SHP77 (cell line): Measurements from ENCODE around the gene SH3TC1.
A peak's percentile ranks its signal among the peaks of the same experiment; 100 is the strongest.

ENCODE experiments used
- DNase-seq, 2 experiments: peaks; one replicate each; lab custom pipeline; 2025; lab: John Stamatoyannopoulos, UW

The SH3TC1 gene

GRCh38 chr4:8262637-8263322 is 63.7 kb downstream of the SH3TC1 start:
- no peak for DNase-seq

GRCh38 chr4:8263397-8263796 is 64.3 kb downstream of the SH3TC1 start:
- DNase-seq = no peak

GRCh38 chr4:8264106-8264505 is 65.0 kb downstream of the SH3TC1 start:
- DNase-seq = no peak

- no peak for DNase-seq
These were observed 66.3 kb downstream of the SH3TC1 start for GRCh38 chr4:8265171-8265929.

- DNase-seq = no peak
These were observed 67.0 kb downstream of the SH3TC1 start for GRCh38 chr4:8266088-8266487.

GRCh38 chr4:8266508-8266907 is 67.4 kb downstream of the SH3TC1 start:
- no peak for DNase-seq

- DNase-seq = peak in 1 of 2 experiments; percentile 49
These were observed 68.0 kb downstream of the SH3TC1 start for GRCh38 chr4:8267077-8267476.

GRCh38 chr4:8268211-8268610 is 69.1 kb downstream of the SH3TC1 start:
- DNase-seq = no peak

- DNase-seq = no peak
These were observed 69.9 kb downstream of the SH3TC1 start for GRCh38 chr4:8268901-8269534.

GRCh38 chr4:8269535-8270417 is 70.7 kb downstream of the SH3TC1 start, which contains the start of gene HTRA3:
Gene HTRA3 (plus strand): TSS chr4:8269754. CDS start chr4:8269969, 215 bp downstream.
- DNase-seq = no peak

GRCh38 chr4:8270418-8270771 is 71.3 kb downstream of the SH3TC1 start:
- no peak for DNase-seq

GRCh38 chr4:8270912-8271815 is 72.1 kb downstream of the SH3TC1 start:
- no peak for DNase-seq

GRCh38 chr4:8271821-8272220 is 72.7 kb downstream of the SH3TC1 start:
- DNase-seq = no peak

GRCh38 chr4:8272472-8273428 is 73.7 kb downstream of the SH3TC1 start:
- DNase-seq = no peak

- DNase-seq = no peak
These were observed 74.4 kb downstream of the SH3TC1 start for GRCh38 chr4:8273450-8273849.

- DNase-seq = no peak
These were observed 75.1 kb downstream of the SH3TC1 start for GRCh38 chr4:8274066-8274652.

GRCh38 chr4:8274765-8275547 is 75.9 kb downstream of the SH3TC1 start:
- no peak for DNase-seq

- no peak for DNase-seq
These were observed 76.4 kb downstream of the SH3TC1 start for GRCh38 chr4:8275548-8275910.
